ENCODE data around the gene PAQR7.

Gene PAQR7

DNA sequence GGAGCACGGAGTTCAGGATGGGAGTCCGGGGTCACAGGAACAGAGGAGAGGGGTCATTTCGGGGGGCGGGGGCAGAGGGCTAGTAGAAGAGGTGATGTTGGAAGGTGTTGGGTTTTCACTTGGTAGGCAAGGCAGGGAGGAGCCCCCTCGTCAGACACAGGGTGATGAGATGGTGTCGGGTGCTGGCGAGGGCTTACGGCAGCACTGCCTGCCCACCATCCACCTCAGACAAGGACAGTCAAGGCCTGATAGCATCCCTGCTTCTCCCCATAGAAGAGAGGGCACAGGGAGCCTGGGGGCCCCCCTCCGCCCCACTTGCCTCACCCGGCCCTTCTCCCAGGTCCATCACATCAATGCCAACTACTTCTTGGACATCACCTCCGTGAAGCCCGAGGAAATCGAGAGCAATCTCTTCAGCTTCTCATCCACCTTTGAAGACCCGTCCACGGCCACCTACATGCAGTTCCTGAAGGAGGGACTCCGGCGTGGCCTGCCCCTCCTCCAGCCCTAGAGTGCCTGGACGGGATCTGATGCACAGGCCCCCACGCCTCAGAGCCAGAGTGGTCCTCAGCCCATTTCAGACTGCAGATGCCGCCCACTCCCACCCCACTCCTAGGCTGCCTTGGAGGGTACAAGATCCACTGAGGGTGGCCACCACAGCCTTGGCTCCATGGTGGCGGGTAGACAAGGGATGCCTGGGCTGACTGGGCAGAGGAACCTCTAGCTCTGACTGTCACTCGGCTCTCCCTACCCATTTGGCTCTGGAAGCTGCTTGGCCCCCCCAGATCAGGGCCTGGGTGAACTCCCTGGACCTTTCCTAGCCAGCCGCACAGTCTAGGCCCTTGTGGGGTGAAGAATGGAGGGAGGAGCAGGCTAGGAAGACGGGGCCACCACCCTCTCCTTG lies 60.0 kb downstream of the PAQR7 start:
- DNase-seq = no peak

- DNase-seq = no peak
These were observed 60.9 kb downstream of the PAQR7 start for GRCh38 chr1:25814549-25815087.

- DNase-seq = no peak
These were observed 61.6 kb downstream of the PAQR7 start for GRCh38 chr1:25813734-25814471.

GRCh38 chr1:25813071-25813733 lies 62.3 kb downstream of the PAQR7 start:
- DNase-seq = no peak

All from stimulated activated CD4-positive, alpha-beta T cell treated with anti-CD3 and anti-CD28 coated beads, Interleukin-4, amount 100 ng/mL, for 4 hours (primary cell).